ENCODE results near the gene NT5E.

The NT5E gene

GRCh38 chr6:85422996-85423395 is 26.9 kb upstream of the NT5E start:
- DNase-seq: no peak

- no peak for DNase-seq
Measured at GRCh38 chr6:85424981-85425380, 24.9 kb upstream of the NT5E start.

GRCh38 chr6:85425997-85426396 is 23.9 kb upstream of the NT5E start:
- no peak for DNase-seq

- no peak for DNase-seq
Measured at GRCh38 chr6:85428486-85428885, 21.4 kb upstream of the NT5E start.

GRCh38 chr6:85429346-85429745 is 20.5 kb upstream of the NT5E start:
- no peak for DNase-seq

GRCh38 chr6:85431271-85431670 is 18.6 kb upstream of the NT5E start:
- DNase-seq: no peak

- DNase-seq: no peak
Measured at GRCh38 chr6:85432554-85432953, 17.3 kb upstream of the NT5E start.

GRCh38 chr6:85435851-85436250 is 14.0 kb upstream of the NT5E start:
- DNase-seq: no peak

GRCh38 chr6:85436411-85436810 is 13.5 kb upstream of the NT5E start:
- no peak for DNase-seq

- DNase-seq: no peak
Measured at GRCh38 chr6:85436939-85437495, 12.9 kb upstream of the NT5E start.

GRCh38 chr6:85443349-85444117 is 6.3 kb upstream of the NT5E start:
- DNase-seq: no peak

- no peak for DNase-seq
Measured at GRCh38 chr6:85449388-85449817, 480 bp upstream of the NT5E start.

GRCh38 chr6:85451565-85452306 is 1.9 kb downstream of the NT5E start:
- no peak for DNase-seq

- DNase-seq: no peak
Measured at GRCh38 chr6:85452441-85452881, 2.6 kb downstream of the NT5E start.

- DNase-seq: no peak
Measured at GRCh38 chr6:85453052-85453451, 3.2 kb downstream of the NT5E start.

- no peak for DNase-seq
Measured at GRCh38 chr6:85453490-85453889, 3.6 kb downstream of the NT5E start.

GRCh38 chr6:85455471-85456026 is 5.7 kb downstream of the NT5E start:
- no peak for DNase-seq

- DNase-seq: no peak
Measured at GRCh38 chr6:85456782-85457181, 6.9 kb downstream of the NT5E start.

- peak; percentile 35 to 44 for DNase-seq
Measured at GRCh38 chr6:85458184-85458583, 8.3 kb downstream of the NT5E start.

- DNase-seq: no peak
Measured at GRCh38 chr6:85458782-85459181, 8.9 kb downstream of the NT5E start.

GRCh38 chr6:85459224-85459901 is 9.5 kb downstream of the NT5E start:
- DNase-seq: no peak

- DNase-seq: peak; percentile 49 to 55
Measured at GRCh38 chr6:85460154-85460920, 10.5 kb downstream of the NT5E start.
